ENCODE results near the gene S100A2. TPM values are rescaled to one million over a fixed set of nuclear protein-coding genes. Genes with fewer than 3 reads are reported as not detected.

The S100A2 gene
- total RNA-seq, 3 donors from 2014 or later = 0.33 to 5.4 TPM; not detected in 1

GRCh38 chr1:153540394-153541361 is 25.0 kb downstream of the S100A2 start, which contains the start of gene S100A5:
S100A5 (minus strand) TSS chr1:153540934; CDS start chr1:153540191, 743 bp downstream.
- no peaks in the 10 kb centered on the region for H3K9me3 ChIP-seq
- peak within 1 kb of the TSS; percentile 62 to 94 for H3K27ac ChIP-seq
- H3K36me3 ChIP-seq = no peaks in the 10 kb centered on the region
- intact Hi-C loops (cut with DNase I; ENCODE audit: low total_unique reads) = no loop called here
- TF ChIP-seq CTCF (IDR thresholded peaks at IDR 0.05) (no peak), POLR2AphosphoS5 (IDR thresholded peaks at IDR 0.05) (no peak), POLR2A (IDR thresholded peaks at IDR 0.05) (no peak)
- H3K4me3 ChIP-seq = no peak within 1 kb of the TSS
- no peak for DNase-seq (ENCODE audit: low spot score in 2 of 2)
- H3K27me3 ChIP-seq = no peaks in the 10 kb centered on the region
- H3K4me1 ChIP-seq = peaks cover 6 to 30% of the 10 kb centered on the region in 2 donors

GRCh38 chr1:153539395-153540093 is 26.1 kb downstream of the S100A2 start:
- H3K4me3 ChIP-seq = no peak overlapping the region
- TF ChIP-seq POLR2A (IDR thresholded peaks at IDR 0.05) = no peak
- no peak for TF ChIP-seq CTCF (IDR thresholded peaks at IDR 0.05)
- TF ChIP-seq POLR2AphosphoS5 (IDR thresholded peaks at IDR 0.05) = no peak
- no peaks in the 10 kb centered on the region for H3K27me3 ChIP-seq
- no peak for DNase-seq (ENCODE audit: low spot score in 2 of 2)
- H3K27ac ChIP-seq = peak overlapping the region; percentile 62 to 94
- H3K9me3 ChIP-seq = no peaks in the 10 kb centered on the region
- no peaks in the 10 kb centered on the region for H3K36me3 ChIP-seq
- intact Hi-C loops (cut with DNase I; ENCODE audit: low total_unique reads) = no loop called here
- peaks cover 4 to 21% of the 10 kb centered on the region in 2 donors for H3K4me1 ChIP-seq

- intact Hi-C loops (cut with DNase I; ENCODE audit: low total_unique reads) = no loop called here
- H3K27ac ChIP-seq = peak overlapping the region; percentile 78 to 99
- no peaks in the 10 kb centered on the region for H3K36me3 ChIP-seq
- peak in 1 of 2 donors; percentile 57 for DNase-seq (ENCODE audit: low spot score in 2 of 2)
- no peak overlapping the region for H3K4me3 ChIP-seq
- no peak for TF ChIP-seq CTCF (IDR thresholded peaks at IDR 0.05)
- peak in 1 of 3 donors; percentile 22 for TF ChIP-seq POLR2AphosphoS5 (IDR thresholded peaks at IDR 0.05)
- H3K27me3 ChIP-seq = no peaks in the 10 kb centered on the region
- H3K4me1 ChIP-seq = peaks cover 0 to 9% of the 10 kb centered on the region in 2 donors
- no peaks in the 10 kb centered on the region for H3K9me3 ChIP-seq
These were observed 27.3 kb downstream of the S100A2 start for GRCh38 chr1:153538315-153538821.

GRCh38 chr1:153537376-153537730 is 28.3 kb downstream of the S100A2 start:
- no peaks in the 10 kb centered on the region for H3K27me3 ChIP-seq
- no peaks in the 10 kb centered on the region for H3K36me3 ChIP-seq
- H3K4me3 ChIP-seq = no peak overlapping the region
- TF ChIP-seq POLR2AphosphoS5 (IDR thresholded peaks at IDR 0.05) (no peak), CTCF (IDR thresholded peaks at IDR 0.05) (no peak), POLR2A (IDR thresholded peaks at IDR 0.05) (no peak)
- H3K4me1 ChIP-seq = peaks cover 0 to 5% of the 10 kb centered on the region in 2 donors
- H3K27ac ChIP-seq = peak overlapping the region; percentile 98 to 99
- DNase-seq (ENCODE audit: low spot score in 2 of 2) = no peak
- no peaks in the 10 kb centered on the region for H3K9me3 ChIP-seq
- intact Hi-C loops (cut with DNase I; ENCODE audit: low total_unique reads) = no loop called here
